OCI-LY7 (cell line): ENCODE results near the gene SCD. TPM values are rescaled to one million over a fixed set of nuclear protein-coding genes. Genes with fewer than 3 reads are reported as not detected.

Experiments used
- BruUV-seq: library from RNA; stranded (reverse); fragments of 400-500 nt; replicated peaks from 2 replicates; lab custom pipeline; 2021; lab: Mats Ljungman, UMichigan
- CTCF ChIA-PET: fragments of 300-600 bp; sonication (Branson Sonifier 250); formaldehyde crosslinking; loops from one replicate; lab custom pipeline; 2022; ENCODE audit warnings: antibody characterized with exemption; ENCODE audit not compliant: unreplicated experiment; lab: Charles Lee
- POLR2A ChIA-PET: fragments of 300-600 bp; sonication (Branson Sonifier 250); formaldehyde crosslinking; loops from one replicate; lab custom pipeline; 2022; ENCODE audit warnings: antibody characterized with exemption; lab: Charles Lee
- DNase-seq: peaks from one replicate; pipeline ENCODE4 v3.0.0-alpha.2; 2015; ENCODE audit warnings: low spot score
- H2AFZ ChIP-seq: fragments of 200-600 bp; sonication (generic), shearing (Covaris generic); 2 replicates; pipeline ENCODE4 v1.6.1; 2014; ENCODE audit warnings: mild to moderate bottlenecking, antibody characterized with exemption, low read length, moderate library complexity
- H3K27ac ChIP-seq: fragments of 200-600 bp; sonication (generic); 2 replicates; pipeline ENCODE4 v1.5.1; 2014; ENCODE audit warnings: mixed run types, low read depth, mild to moderate bottlenecking, moderate library complexity, low read length, inconsistent platforms; ENCODE audit not compliant: poor library complexity, severe bottlenecking
- H3K36me3 ChIP-seq: fragments of 200-600 bp; sonication (generic); 2 replicates; pipeline ENCODE4 v1.6.1; 2014; ENCODE audit warnings: mild to moderate bottlenecking, antibody characterized with exemption, low read length, moderate library complexity, mixed read lengths; ENCODE audit not compliant: insufficient read depth
- H3K4me1 ChIP-seq: fragments of 200-600 bp; sonication (generic); 2 replicates; pipeline ENCODE4 v1.5.1; 2014; ENCODE audit warnings: mild to moderate bottlenecking, low read length; ENCODE audit not compliant: insufficient read depth, poor library complexity, severe bottlenecking
- H3K4me2 ChIP-seq: fragments of 200-600 bp; sonication (generic); 2 replicates; pipeline ENCODE4 v1.6.1; 2014; ENCODE audit warnings: mild to moderate bottlenecking, low read length
- H3K4me3 ChIP-seq: fragments of 200-600 bp; sonication (generic); 2 replicates; pipeline ENCODE4 v1.5.1; 2014; ENCODE audit warnings: mild to moderate bottlenecking, low read depth, low read length; ENCODE audit not compliant: poor library complexity, severe bottlenecking
- H3K79me2 ChIP-seq: fragments of 200-600 bp; sonication (generic); 2 replicates; pipeline ENCODE4 v1.6.1; 2016; ENCODE audit warnings: low read depth, mild to moderate bottlenecking, low read length, moderate library complexity, mixed read lengths; ENCODE audit not compliant: insufficient read depth
- H3K9me2 ChIP-seq: fragments of 200-600 bp; sonication (generic); 2 replicates; pipeline ENCODE4 v1.6.1; 2016; ENCODE audit warnings: mild to moderate bottlenecking, low read length, mixed read lengths; ENCODE audit not compliant: insufficient read depth
- H3K9me3 ChIP-seq: fragments of 200-600 bp; sonication (generic); 2 replicates; pipeline ENCODE4 v1.6.1; 2014; ENCODE audit warnings: mild to moderate bottlenecking, mixed run types, low read length, mixed read lengths
- H4K20me1 ChIP-seq: fragments of 200-600 bp; sonication (generic); 2 replicates; pipeline ENCODE4 v1.6.1; 2014; ENCODE audit warnings: mild to moderate bottlenecking, antibody characterized with exemption, low read length, moderate library complexity, mixed read lengths; ENCODE audit not compliant: insufficient read depth
- EZH2phosphoT487 ChIP-seq: fragments of 200-600 bp; sonication (generic); IDR thresholded peaks from 2 replicates; pipeline ENCODE4 v1.6.1; 2018; ENCODE audit warnings: low read depth, borderline replicate concordance, mild to moderate bottlenecking, mixed run types, antibody characterized with exemption, low read length, moderate library complexity, mixed read lengths
- intact Hi-C: fragments of 100-400 bp; cut with micrococcal nuclease; formaldehyde crosslinking; loops from one replicate; pipeline ENCODE4 v1.10.0; 2022; ENCODE audit not compliant: unreplicated experiment
- total RNA-seq, 2 experiments: library from RNA; depleted of rRNA in 1 of 2; stranded (reverse); fragments of >200 nt in 1 of 2; shearing (Covaris generic) in 1 of 2; gene quantifications; 2 replicates each; pipeline ENCODE4 v1.2.3, GENCODE V29; 2014 to 2022
- TF ChIP-seq, protein P1 (sequence below): fragments of 200-600 bp; sonication (generic); conservative IDR thresholded peaks from 2 replicates; pipeline ENCODE4 v1.5.1; 2014; ENCODE audit warnings: mild to moderate bottlenecking, antibody characterized with exemption, low read length, moderate library complexity, mixed read lengths

Gene SCD
- total RNA-seq, 2 experiments from 2014 or later: 76.8 to 327 TPM

DNA sequence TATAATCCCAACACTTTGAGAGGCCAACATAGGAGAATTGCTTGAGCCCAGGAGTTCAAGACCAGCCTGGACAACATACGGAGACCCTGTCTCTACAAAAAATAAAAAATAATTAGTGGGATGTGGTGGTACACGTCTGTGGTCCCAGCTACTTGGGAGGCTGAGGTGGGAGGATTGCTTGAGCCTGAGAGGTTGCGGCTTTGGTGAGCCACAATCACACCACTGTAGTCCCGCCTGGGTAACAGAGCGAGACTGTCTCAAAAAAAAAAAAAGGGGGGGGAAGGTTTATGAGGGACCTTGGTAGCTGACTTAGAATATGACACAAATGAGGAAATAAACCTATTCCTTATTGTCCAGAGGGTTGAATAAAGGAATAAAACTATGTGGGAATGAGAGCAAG lies 30.8 kb downstream of the SCD start:
- no peaks in the 10 kb centered on the region for H3K9me3 ChIP-seq
- DNase-seq: peak; percentile 17
- POLR2A ChIA-PET: interaction anchor here (0.6 to 1.4 kb wide), 10 partner anchors 8 to 533 kb away, joined by 3 to 16 read pairs (median 4); partner anchors contain the start of gene SCD
- no peaks in the 10 kb centered on the region for H4K20me1 ChIP-seq
- no TSS peak for BruUV-seq
- peaks cover 38% of the 10 kb centered on the region for H3K4me1 ChIP-seq
- no peaks in the 10 kb centered on the region for H3K9me2 ChIP-seq
- no peak overlapping the region for H3K27ac ChIP-seq
- peaks cover 6% of the 10 kb centered on the region; the same call in 1 of the 2 replicates for H3K36me3 ChIP-seq
- H2AFZ ChIP-seq: no peak overlapping the region
- peak overlapping the region; percentile 8; the same call in 1 of the 2 replicates for H3K4me2 ChIP-seq
- CTCF ChIA-PET: interaction anchor here (1.2 kb wide), 1 partner anchor 32 kb away, joined by 3 read pairs; no protein-coding TSS in a partner anchor
- TF ChIP-seq, protein P1, sequence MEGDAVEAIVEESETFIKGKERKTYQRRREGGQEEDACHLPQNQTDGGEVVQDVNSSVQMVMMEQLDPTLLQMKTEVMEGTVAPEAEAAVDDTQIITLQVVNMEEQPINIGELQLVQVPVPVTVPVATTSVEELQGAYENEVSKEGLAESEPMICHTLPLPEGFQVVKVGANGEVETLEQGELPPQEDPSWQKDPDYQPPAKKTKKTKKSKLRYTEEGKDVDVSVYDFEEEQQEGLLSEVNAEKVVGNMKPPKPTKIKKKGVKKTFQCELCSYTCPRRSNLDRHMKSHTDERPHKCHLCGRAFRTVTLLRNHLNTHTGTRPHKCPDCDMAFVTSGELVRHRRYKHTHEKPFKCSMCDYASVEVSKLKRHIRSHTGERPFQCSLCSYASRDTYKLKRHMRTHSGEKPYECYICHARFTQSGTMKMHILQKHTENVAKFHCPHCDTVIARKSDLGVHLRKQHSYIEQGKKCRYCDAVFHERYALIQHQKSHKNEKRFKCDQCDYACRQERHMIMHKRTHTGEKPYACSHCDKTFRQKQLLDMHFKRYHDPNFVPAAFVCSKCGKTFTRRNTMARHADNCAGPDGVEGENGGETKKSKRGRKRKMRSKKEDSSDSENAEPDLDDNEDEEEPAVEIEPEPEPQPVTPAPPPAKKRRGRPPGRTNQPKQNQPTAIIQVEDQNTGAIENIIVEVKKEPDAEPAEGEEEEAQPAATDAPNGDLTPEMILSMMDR: no peak
- no peak for TF ChIP-seq EZH2phosphoT487
- intact Hi-C loops: loop anchor here (10.0 kb wide), 1 partner anchor 193 kb away; the partner anchor contains the start of gene ERLIN1
- H3K79me2 ChIP-seq: peaks cover 16% of the 10 kb centered on the region; the same call in 1 of the 2 replicates
- no peak overlapping the region for H3K4me3 ChIP-seq

DNA sequence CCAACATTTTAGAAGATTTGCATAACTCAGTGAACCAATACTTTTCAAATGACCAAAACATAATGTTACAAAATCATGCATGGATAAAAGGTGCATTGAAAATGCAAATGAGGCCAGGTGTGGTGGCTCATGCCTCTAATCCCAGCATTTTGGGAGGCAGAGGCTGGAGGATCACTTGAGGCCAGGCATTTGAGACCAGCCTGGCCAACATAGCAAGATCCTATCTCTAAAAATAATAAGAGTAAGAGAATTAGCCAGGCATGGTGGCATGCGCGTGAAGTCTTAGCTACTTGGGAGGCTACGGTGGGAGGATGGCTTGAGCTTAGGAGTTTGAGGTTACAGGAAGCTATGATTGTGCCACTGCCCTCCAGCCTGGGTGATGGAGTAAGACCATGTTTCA lies 33.4 kb downstream of the SCD start:
- TF ChIP-seq, protein P1: no peak
- no peak for TF ChIP-seq EZH2phosphoT487
- DNase-seq: no peak
- Histone ChIP-seq H3K4me2 (no peak overlapping the region), H3K79me2 (peaks cover 2% of the 10 kb centered on the region; the same call in 1 of the 2 replicates), H2AFZ (no peak overlapping the region), H3K9me3 (no peaks in the 10 kb centered on the region), H3K4me3 (no peak overlapping the region), H3K36me3 (peaks cover 11% of the 10 kb centered on the region; the same call in 1 of the 2 replicates), H3K27ac (no peak overlapping the region), H3K9me2 (no peaks in the 10 kb centered on the region), H4K20me1 (no peaks in the 10 kb centered on the region), H3K4me1 (peaks cover 17% of the 10 kb centered on the region)
- no TSS peak for BruUV-seq
- ChIA-PET CTCF (interaction anchor here (0.6 kb wide), 1 partner anchor 107 kb away, joined by 4 read pairs; no protein-coding TSS in a partner anchor), POLR2A (interaction anchor here (0.5 to 1.8 kb wide), 4 partner anchors 10 to 1261 kb away, joined by 3 to 7 read pairs (median 4); partner anchors contain the start of gene SCD)
- intact Hi-C loops: no loop called here

DNA sequence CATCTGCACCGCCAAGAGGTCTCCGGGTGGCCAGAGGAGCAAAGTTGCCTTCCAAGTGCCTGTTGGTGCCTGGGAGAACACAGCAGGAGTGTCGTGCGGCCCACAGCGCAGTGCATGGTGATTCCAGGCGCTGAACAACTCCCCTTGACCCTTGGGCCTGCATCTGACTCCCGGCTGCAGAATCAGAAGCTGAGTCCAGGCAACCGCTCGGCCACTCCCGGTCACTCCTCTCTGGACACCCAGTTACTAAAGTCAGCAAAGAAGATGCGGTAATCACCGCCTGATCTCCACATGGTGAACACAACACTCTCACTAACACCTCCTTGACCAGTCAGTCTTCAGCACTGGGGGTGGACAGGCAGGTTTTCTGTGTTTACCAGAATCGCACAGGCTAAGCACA lies 35.5 kb downstream of the SCD start:
- DNase-seq: no peak
- no TSS peak for BruUV-seq
- peaks cover 11% of the 10 kb centered on the region; the same call in 1 of the 2 replicates for H3K36me3 ChIP-seq
- intact Hi-C loops: no loop called here
- CTCF ChIA-PET: no interaction called here
- no peak overlapping the region for H3K27ac ChIP-seq
- H3K4me1 ChIP-seq: peaks cover 15% of the 10 kb centered on the region
- H3K9me2 ChIP-seq: no peaks in the 10 kb centered on the region
- no peak overlapping the region for H3K4me3 ChIP-seq
- no peak for TF ChIP-seq EZH2phosphoT487
- TF ChIP-seq, protein P1: no peak
- POLR2A ChIA-PET: no interaction called here
- H3K4me2 ChIP-seq: no peak overlapping the region
- no peaks in the 10 kb centered on the region for H3K79me2 ChIP-seq
- H4K20me1 ChIP-seq: no peaks in the 10 kb centered on the region
- no peaks in the 10 kb centered on the region for H3K9me3 ChIP-seq
- no peak overlapping the region for H2AFZ ChIP-seq
